ENCODE results near the gene THSD8.
A peak's percentile ranks its signal among the peaks of the same experiment; 100 is the strongest.

THSD8 gene

DNA sequence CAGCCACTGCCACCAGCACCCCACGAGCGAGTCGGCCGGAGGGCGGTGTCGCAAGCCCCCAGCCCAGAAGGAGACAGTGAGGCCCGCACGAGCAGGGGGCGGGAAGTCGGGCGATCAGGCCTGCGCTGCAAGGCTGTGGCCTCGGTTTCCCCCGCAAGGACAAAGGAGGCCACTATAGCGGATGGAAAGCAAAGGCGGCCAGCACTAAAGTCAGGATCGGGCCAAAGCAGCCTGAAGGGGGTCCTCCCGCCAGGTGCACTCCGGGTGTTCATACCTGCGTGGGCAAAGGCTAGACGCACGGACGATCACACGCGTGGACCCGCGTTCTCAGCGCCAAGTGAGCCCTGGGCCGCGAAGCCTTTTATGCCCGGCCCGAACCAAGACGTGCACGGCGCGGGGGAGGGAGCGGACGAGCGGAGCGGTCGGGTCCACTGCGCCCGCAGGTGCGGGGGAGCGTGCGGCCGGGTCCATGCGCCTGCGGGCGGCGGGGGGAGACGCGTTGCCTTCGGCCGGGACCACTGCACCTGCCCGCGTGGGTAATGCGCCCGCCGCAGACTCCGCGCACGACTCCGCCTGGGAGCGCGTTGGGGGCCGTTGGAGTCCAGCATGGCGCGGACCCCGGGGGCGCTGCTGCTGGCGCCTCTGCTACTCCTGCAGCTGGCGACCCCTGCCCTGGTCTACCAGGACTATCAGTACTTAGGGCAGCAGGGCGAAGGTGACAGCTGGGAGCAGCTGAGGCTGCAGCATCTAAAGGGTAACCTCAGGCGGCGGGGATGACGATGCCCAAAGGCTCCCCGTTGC lies at the start of gene THSD8, which contains the start of gene PRDX2:
Gene THSD8, plus strand, starts transcription at position 604 of the 801 bp plus-strand sequence. Its CDS starts 3 bp downstream, at position 607.
Gene PRDX2, minus strand, starts transcription at position 335 of the 801 bp plus-strand sequence. CDS start 539 bp downstream, outside the sequence.
- DNase-seq: peak; percentile 82

DNA sequence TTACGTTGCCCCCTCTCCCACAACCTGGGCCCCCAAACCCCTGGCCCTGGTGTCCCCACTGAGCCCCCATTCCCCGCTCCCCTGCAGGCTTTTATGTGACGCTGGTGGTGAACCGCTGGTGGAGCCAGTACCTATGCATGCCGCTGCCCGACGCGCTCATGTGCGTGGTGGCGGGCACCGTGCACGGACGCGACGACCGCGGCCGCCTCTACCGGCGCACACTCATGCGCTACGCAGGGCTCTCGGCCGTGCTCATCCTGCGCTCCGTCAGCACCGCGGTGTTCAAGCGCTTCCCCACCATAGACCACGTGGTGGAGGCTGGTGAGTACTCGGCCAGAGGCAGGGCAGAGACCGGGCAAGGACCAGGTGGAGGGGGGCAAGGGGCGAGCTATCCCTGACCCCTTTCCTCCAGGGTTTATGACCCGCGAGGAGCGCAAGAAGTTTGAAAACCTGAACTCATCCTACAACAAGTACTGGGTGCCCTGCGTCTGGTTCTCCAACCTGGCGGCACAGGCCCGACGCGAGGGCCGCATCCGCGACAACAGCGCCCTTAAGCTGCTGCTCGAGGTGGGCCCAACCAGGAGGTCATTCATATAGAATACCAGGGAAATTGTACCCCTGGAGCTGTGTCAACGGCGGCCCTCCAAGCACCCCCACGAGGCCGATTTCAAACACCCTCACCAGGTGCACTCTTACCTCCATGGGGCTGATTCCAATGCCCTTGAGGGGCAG lies 47.2 kb upstream of the THSD8 start:
- DNase-seq: no peak

GRCh38 chr19:12756150-12756883 lies 45.6 kb upstream of the THSD8 start:
- DNase-seq: no peak

DNA sequence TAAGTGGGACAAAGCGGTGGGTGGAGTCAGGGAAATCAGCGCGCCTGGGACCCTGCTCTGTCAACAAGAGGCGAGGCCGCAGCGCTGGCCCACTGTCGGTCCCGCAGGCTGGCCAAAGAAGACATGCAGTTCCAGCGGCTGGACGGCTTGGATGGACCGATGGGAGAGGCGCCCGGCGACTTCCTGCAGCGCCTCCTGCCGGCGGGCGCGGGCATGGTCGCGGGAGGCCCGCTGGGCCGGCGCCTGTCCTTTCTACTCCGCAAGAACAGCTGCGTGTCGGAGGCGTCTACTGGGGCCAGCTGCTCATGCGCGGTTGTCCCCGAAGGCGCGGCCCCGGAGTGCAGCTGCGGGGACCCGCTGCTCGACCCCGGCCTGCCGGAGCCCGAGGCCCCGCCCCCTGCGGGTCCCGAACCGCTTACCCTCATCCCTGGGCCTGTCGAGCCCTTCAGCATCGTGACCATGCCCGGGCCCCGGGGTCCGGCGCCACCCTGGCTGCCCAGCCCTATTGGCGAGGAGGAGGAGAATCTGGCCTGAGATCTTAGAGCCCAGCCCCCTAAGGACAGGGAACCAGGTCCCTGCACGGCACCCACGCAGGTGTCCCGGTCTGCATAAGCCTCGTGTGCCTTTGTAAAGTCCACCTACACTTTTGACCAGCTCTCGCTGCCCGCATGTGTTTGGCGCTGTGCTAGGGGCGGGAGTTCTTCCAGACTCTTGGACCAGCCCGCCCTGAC lies 44.2 kb upstream of the THSD8 start:
- DNase-seq: peak; percentile 53

DNA sequence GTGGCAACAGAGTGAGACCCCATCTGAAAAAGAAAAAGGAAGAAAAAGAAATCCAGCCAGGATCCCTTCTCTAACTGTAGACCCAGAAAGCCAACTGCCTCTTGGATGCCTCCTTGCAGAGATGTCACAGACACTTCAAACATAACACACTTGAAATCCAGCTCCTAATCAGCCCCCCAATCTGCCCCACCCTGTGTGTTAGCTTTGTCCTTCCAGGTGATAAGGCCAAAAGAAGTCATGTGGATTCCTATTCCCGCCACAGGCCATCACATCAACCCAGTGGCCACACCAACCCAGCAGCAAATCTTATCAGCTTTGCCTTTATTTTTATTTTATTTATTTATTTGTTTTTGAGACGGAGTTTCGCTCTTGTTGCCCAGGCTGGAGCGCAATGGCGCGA lies 42.2 kb upstream of the THSD8 start:
- no peak for DNase-seq

DNA sequence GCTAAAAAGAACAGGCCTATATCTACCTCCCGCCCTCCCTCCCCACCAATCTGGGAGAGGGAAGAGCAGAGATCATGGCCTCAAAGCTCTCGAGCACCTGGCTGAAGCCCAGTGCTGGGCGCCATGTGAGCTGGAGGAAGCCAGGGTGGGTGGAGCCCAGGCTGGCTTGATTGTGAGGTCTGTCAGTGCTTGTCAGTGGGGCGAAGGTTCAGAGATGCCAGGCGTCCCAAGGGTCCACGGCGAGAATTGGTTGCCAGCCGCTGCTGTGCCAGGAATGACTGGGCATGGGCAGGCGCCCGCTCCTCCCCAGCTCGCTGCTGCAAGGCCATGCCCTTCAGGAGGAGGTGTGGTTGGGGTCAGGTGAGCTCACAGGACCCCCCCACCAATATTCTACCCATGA lies 38.8 kb upstream of the THSD8 start:
- DNase-seq: no peak

- DNase-seq: no peak
Measured at GRCh38 chr19:12764698-12765097, 37.2 kb upstream of the THSD8 start.

GRCh38 chr19:12766051-12766521 lies 35.8 kb upstream of the THSD8 start:
- DNase-seq: no peak

GRCh38 chr19:12767150-12767549 lies 34.7 kb upstream of the THSD8 start:
- no peak for DNase-seq

GRCh38 chr19:12767666-12768065 lies 34.2 kb upstream of the THSD8 start:
- DNase-seq: no peak

GRCh38 chr19:12769689-12770088 lies 32.2 kb upstream of the THSD8 start:
- DNase-seq: peak; percentile 52

DNA sequence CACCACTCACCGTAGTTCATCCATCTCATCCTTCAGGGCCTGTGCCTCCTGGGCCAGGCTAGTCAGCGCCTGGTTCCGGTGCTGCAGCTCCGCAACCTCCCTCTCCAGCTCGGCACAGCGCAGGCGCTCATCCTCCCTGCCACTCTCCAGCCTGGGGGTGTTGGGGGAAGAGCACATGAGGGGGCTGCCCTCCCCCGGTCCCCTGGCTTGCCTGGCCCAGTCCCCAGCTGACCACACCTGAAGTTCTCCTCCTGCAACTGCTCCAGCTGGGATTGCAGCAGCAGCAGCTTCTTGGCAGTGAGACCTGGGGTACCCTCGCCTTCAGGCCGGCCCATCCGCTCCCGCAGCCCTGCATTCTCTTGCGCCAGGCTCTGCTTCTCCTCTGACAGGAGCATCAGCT lies 30.9 kb upstream of the THSD8 start:
- DNase-seq: no peak

GRCh38 chr19:12772323-12772722 lies 29.5 kb upstream of the THSD8 start:
- DNase-seq: no peak

DNA sequence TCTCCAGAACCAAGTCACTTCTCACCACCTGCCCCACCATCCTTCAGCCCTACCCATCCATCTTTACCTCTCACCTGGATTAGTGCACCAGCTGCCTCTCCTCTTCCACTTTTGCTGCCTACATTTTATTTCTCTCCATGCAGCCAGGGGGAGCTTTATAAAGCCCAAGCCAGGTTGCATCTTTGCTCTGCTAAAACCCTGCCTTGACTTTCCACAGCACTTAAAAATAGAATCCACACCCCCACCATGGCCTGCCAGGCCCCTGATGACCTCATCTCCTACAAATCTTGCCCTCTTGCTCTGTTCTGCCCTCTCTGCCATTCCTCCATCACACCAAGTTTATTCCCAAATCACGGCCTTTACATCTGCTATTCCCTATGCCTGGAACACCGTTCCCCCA lies 28.3 kb upstream of the THSD8 start:
- DNase-seq: no peak

DNA sequence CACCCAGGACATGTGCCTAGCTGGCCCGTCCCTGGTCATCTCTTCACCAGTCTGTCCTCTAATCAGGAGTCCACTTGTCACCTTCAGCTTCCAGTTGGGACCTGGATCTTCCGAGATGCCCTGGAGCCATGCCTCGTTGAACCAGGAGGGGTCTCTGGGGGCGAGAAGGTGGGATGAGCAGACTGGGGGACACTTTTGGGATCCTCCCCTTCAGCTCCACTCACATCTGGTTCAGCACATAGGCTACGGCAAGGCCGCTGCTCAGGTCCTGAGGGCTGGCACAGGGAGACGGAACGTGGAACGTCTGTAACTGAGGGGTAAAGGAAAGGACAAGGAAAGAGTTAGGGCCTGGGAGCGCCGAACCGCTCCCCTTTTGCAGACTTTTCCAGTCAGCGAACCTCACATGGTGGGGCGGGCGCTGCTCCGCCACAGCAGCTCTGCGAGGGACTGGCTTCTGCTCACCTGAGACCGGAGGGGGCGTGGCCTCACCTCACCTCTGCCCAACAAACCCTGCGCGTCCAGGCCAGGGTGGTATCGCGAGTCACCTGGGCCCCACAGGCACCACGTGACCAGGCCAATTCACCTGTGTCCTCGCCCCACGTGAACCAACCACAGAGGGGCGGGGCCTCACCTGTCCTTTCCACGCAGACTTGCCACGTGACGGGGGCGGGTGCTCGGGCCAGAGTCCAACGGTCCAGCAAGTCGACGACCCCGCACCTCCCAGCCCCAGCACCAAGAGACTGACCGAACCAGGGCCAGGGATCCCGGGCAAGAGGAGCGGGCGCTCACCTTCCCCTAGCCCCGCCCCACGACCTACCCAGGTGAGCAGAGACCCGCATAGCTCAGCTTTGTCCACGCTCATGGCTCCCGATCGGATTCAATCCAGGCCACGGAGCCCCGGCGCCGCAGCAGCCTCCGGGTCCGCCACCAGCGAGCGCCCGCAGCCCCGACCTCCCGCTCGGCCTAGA lies 27.0 kb upstream of the THSD8 start, which contains the start of gene HOOK2:
Gene HOOK2, minus strand, starts transcription at position 965 of the 968 bp plus-strand sequence. Its CDS starts 103 bp downstream, at position 862.
- DNase-seq: no peak

DNA sequence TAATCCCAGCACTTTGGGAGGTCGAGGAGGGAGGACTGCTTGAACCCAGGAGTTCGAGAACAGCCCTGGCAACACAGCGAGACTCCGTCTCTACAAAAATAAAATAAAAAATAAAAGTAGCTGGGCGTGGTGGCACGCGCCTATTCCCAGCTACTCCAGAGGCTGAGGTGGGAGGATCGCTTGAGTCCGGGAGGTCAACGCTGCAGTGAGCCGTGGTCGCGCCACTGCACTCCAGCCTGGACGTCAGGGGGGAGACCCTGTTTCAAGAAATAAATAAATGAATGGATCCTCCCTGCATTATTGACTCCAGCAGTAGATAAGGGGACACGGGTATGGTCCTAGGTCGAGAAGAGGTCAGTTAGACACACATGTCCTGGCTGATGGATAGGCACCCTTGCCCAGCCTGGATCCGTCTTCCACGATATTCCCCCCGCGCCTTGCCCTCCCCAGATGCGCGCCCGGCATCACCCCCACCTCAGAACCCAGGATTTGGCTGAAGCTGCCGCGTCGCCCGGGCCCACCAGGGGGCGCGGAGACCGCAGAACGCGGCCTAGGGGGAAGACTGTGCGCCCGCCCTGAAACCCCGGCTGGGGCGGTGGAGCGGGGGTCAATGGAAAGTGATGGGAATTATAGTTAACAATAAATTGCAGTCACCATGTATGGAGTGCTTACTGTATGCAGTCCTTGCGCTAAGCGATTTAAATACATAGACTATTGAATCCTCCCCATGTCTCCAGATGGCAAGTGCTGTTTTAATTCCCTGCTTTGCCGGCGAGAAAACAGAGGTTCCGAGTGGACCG lies 24.5 kb upstream of the THSD8 start:
- peak; percentile 65 for DNase-seq

DNA sequence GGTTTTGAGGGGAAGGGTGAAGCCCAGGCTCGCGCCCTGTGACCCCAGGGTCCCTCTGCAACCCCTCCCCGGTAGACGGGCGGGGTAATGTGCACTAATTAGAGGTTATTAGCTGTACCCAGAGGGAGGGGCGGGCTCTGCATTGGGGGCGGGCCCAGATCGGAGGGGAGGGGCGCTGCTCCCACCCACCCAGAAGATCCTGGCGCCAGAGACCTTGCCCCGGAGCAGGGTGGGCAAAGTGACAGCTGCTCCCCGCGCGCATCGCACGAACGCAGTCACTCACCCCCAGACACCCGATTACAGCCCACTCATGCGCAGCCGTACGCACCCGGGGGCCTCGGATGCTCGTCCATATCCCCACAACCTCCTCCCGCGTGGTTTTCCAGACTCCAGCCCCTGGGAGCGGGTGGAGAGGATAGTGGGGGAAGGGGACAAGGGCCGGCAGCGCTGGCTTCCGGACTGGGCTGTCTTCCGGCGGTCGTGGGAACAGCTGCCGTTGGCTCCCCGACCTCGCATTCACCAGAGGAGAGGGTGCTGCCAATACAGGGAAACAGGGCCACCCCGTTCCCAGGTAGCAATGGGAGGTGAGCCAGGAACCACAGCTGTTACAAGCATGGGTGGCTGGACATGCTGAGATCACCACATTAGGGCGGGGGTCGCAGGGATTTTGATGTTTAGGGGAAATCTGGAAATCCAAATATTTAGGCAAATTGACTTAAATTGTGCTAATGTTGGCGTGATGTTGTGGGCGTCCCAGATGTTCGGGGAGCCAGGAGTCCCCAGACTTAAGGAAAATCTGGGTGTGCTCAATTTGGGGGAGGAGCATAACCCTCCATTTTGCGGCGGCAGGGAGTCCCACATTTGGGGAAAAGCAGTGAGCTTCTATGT lies 23.6 kb upstream of the THSD8 start:
- DNase-seq: peak; percentile 73

GRCh38 chr19:12778905-12779161 lies 23.0 kb upstream of the THSD8 start:
- DNase-seq: no peak

GRCh38 chr19:12779162-12779993 lies 22.5 kb upstream of the THSD8 start:
- DNase-seq: peak; percentile 69

Data from NCI-H1092 (cell line).